ENCODE measurements around the gene OXA1L. TPM values are rescaled to one million over a fixed set of nuclear protein-coding genes. Genes with fewer than 3 reads are reported as not detected.

OXA1L gene
- total RNA-seq, 1 donor from 2014 or later, result 81.2 TPM

- no peak for FAIRE-seq
- Histone ChIP-seq H3K27me3 (ENCODE audit: insufficient read depth, low read length) (no peaks in the 10 kb centered on the region), H3K36me3 (ENCODE audit: insufficient read depth, low read length) (peaks cover 43% of the 10 kb centered on the region), H3K9ac (ENCODE audit: low read length) (no peak overlapping the region), H3K79me2 (ENCODE audit: insufficient read depth, low read length) (peaks cover 12% of the 10 kb centered on the region), H3K4me2 (ENCODE audit: low read length) (no peak overlapping the region), H3K27ac (ENCODE audit: low read depth, low read length) (no peak overlapping the region), H3K4me1 (ENCODE audit: insufficient read depth, low read length) (peaks cover 9% of the 10 kb centered on the region), H3K9me3 (ENCODE audit: insufficient read depth, low read depth, low read length) (no peaks in the 10 kb centered on the region), H4K20me1 (ENCODE audit: insufficient read depth, low read length) (peaks cover 10% of the 10 kb centered on the region), H2AFZ (ENCODE audit: low read depth, low read length) (no peak overlapping the region), H3K4me3 (ENCODE audit: insufficient read depth, low read depth, low read length) (no peak overlapping the region)
- no peak for TF ChIP-seq EZH2 (IDR thresholded peaks at IDR 0.05; ENCODE audit: insufficient read depth, low read length)
- TF ChIP-seq, protein P1, sequence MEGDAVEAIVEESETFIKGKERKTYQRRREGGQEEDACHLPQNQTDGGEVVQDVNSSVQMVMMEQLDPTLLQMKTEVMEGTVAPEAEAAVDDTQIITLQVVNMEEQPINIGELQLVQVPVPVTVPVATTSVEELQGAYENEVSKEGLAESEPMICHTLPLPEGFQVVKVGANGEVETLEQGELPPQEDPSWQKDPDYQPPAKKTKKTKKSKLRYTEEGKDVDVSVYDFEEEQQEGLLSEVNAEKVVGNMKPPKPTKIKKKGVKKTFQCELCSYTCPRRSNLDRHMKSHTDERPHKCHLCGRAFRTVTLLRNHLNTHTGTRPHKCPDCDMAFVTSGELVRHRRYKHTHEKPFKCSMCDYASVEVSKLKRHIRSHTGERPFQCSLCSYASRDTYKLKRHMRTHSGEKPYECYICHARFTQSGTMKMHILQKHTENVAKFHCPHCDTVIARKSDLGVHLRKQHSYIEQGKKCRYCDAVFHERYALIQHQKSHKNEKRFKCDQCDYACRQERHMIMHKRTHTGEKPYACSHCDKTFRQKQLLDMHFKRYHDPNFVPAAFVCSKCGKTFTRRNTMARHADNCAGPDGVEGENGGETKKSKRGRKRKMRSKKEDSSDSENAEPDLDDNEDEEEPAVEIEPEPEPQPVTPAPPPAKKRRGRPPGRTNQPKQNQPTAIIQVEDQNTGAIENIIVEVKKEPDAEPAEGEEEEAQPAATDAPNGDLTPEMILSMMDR (IDR thresholded peaks at IDR 0.05; ENCODE audit: insufficient read depth, low read depth, low read length), result no peak
- Mint-ChIP-seq H3K36me3 (ENCODE audit: low read depth, unreplicated experiment) (peaks cover 35% of the 10 kb centered on the region), H3K4me3 (ENCODE audit: unreplicated experiment) (no peak overlapping the region), H3K27ac (ENCODE audit: unreplicated experiment) (no peak overlapping the region), H3K27me3 (ENCODE audit: low read depth, unreplicated experiment) (no peaks in the 10 kb centered on the region), H3K4me1 (ENCODE audit: low read depth, unreplicated experiment) (peaks cover 12% of the 10 kb centered on the region), H3K9me3 (ENCODE audit: unreplicated experiment) (no peaks in the 10 kb centered on the region)
- DNase-seq (ENCODE audit: low read depth), result no peak
Observed at GRCh38 chr14:22773162-22774010, 6.9 kb downstream of the OXA1L start.

DNA sequence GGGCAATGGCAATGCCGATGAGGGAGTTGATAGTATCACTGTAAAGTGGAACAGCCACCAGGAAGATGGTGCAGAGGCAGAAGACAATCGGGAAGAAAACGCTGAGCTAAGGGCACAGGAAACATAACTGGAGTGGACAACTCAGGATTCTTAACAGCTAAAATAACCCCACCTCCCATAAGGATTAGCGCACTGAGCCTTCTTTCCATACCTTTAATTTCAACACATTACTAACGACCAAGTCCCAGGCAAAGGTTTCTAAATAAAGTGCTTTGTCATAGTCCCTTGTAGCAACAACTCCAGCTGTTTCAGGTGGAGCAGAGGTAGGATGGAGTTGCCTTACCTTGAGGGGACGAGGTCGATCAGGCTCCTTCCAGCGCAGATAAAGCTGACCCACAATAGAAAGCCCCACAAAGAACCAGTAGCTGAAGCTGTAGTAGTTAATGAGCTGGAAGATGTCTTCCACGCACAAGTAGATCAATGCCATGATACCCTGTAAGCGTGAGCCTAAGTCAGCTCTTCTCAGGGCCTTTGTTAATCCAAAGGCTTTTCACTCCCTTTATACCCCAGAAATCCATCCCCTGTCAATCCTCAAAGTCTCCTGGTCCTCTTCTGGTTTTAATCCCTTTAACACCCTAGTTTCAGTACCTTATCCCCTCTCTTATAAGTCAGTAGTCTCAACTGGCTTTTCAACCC lies 7.7 kb downstream of the OXA1L start:
- H3K36me3 ChIP-seq (ENCODE audit: insufficient read depth, low read length), result peaks cover 41% of the 10 kb centered on the region
- H3K27ac ChIP-seq (ENCODE audit: low read depth, low read length), result no peak overlapping the region
- Mint-ChIP-seq H3K4me1 (ENCODE audit: low read depth, unreplicated experiment) (peaks cover 8% of the 10 kb centered on the region), H3K9me3 (ENCODE audit: unreplicated experiment) (no peaks in the 10 kb centered on the region), H3K4me3 (ENCODE audit: unreplicated experiment) (no peak overlapping the region), H3K27ac (ENCODE audit: unreplicated experiment) (no peak overlapping the region), H3K27me3 (ENCODE audit: low read depth, unreplicated experiment) (no peaks in the 10 kb centered on the region), H3K36me3 (ENCODE audit: low read depth, unreplicated experiment) (peaks cover 33% of the 10 kb centered on the region)
- FAIRE-seq, result no peak
- H3K4me2 ChIP-seq (ENCODE audit: low read length), result no peak overlapping the region
- H3K9ac ChIP-seq (ENCODE audit: low read length), result no peak overlapping the region
- TF ChIP-seq, protein P1 (IDR thresholded peaks at IDR 0.05; ENCODE audit: insufficient read depth, low read depth, low read length), result no peak
- no peak for TF ChIP-seq EZH2 (IDR thresholded peaks at IDR 0.05; ENCODE audit: insufficient read depth, low read length)
- H3K27me3 ChIP-seq (ENCODE audit: insufficient read depth, low read length), result no peaks in the 10 kb centered on the region
- H3K9me3 ChIP-seq (ENCODE audit: insufficient read depth, low read depth, low read length), result no peaks in the 10 kb centered on the region
- H3K79me2 ChIP-seq (ENCODE audit: insufficient read depth, low read length), result peaks cover 5% of the 10 kb centered on the region
- H2AFZ ChIP-seq (ENCODE audit: low read depth, low read length), result no peak overlapping the region
- H3K4me1 ChIP-seq (ENCODE audit: insufficient read depth, low read length), result peaks cover 7% of the 10 kb centered on the region
- H4K20me1 ChIP-seq (ENCODE audit: insufficient read depth, low read length), result peaks cover 6% of the 10 kb centered on the region
- no peak for DNase-seq (ENCODE audit: low read depth)
- no peak overlapping the region for H3K4me3 ChIP-seq (ENCODE audit: insufficient read depth, low read depth, low read length)
